Upper lobe of right lung (tissue), 1 donor: ENCODE data around the gene GPC5. TPM values are rescaled to one million over a fixed set of nuclear protein-coding genes. Genes with fewer than 3 reads are reported as not detected.

Experiments
- ATAC-seq: fragments of 200-7000 bp; cut with Tn5 transposase; one replicate; pipeline ENCODE4 v1.9.1; 2020; ENCODE audit warnings: mild to moderate bottlenecking, moderate library complexity
- DNase-seq: peaks from one replicate; pipeline ENCODE4 v3.0.0-alpha.2; 2020
- H3K27ac ChIP-seq: fragments of 200-600 bp; one replicate; pipeline ENCODE4 v1.8.0; 2022
- H3K27me3 ChIP-seq: fragments of 200-600 bp; one replicate; pipeline ENCODE4 v1.8.0; 2022; ENCODE audit warnings: mild to moderate bottlenecking
- H3K36me3 ChIP-seq: fragments of 200-600 bp; one replicate; pipeline ENCODE4 v1.8.0; 2022
- H3K4me1 ChIP-seq: fragments of 200-600 bp; one replicate; pipeline ENCODE4 v1.8.0; 2022
- H3K4me3 ChIP-seq: fragments of 200-600 bp; one replicate; pipeline ENCODE4 v1.8.0; 2022; ENCODE audit warnings: mild to moderate bottlenecking
- H3K9me3 ChIP-seq: fragments of 200-600 bp; one replicate; pipeline ENCODE4 v1.8.0; 2022
- intact Hi-C: fragments of 100-400 bp; cut with DNase I; formaldehyde crosslinking; loops from one replicate; pipeline ENCODE4 v1.11.0; 2022
- total RNA-seq: library from RNA; stranded (reverse); fragmentation: NEBNext Ultra II Directional; extraction: Animal tissue kit (Norgen Biotek cat#: 25700); gene quantifications from one replicate; pipeline ENCODE4 v1.2.1, GENCODE V29; 2021
- TF ChIP-seq, protein P1 (sequence below): fragments of 200-600 bp; IDR thresholded peaks from one replicate; pipeline ENCODE4 v1.8.0; 2022; ENCODE audit warnings: antibody characterized with exemption
- donor health status: DM: no; HTN: yes; CAD: no; lungs with severe emphysema.

GPC5 gene
- total RNA-seq, 1 donor from 2014 or later, result 8.1 TPM

- intact Hi-C loops, result no loop called here
- Histone ChIP-seq H3K36me3 (no peaks in the 10 kb centered on the region), H3K27me3 (no peaks in the 10 kb centered on the region), H3K4me1 (no peaks in the 10 kb centered on the region), H3K9me3 (no peaks in the 10 kb centered on the region), H3K27ac (no peak overlapping the region), H3K4me3 (no peak overlapping the region)
- peak; percentile 88 for ATAC-seq
- TF ChIP-seq, protein P1, sequence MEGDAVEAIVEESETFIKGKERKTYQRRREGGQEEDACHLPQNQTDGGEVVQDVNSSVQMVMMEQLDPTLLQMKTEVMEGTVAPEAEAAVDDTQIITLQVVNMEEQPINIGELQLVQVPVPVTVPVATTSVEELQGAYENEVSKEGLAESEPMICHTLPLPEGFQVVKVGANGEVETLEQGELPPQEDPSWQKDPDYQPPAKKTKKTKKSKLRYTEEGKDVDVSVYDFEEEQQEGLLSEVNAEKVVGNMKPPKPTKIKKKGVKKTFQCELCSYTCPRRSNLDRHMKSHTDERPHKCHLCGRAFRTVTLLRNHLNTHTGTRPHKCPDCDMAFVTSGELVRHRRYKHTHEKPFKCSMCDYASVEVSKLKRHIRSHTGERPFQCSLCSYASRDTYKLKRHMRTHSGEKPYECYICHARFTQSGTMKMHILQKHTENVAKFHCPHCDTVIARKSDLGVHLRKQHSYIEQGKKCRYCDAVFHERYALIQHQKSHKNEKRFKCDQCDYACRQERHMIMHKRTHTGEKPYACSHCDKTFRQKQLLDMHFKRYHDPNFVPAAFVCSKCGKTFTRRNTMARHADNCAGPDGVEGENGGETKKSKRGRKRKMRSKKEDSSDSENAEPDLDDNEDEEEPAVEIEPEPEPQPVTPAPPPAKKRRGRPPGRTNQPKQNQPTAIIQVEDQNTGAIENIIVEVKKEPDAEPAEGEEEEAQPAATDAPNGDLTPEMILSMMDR, result no peak
- no peak for DNase-seq
These were observed 1440.4 kb downstream of the GPC5 start for GRCh38 chr13:92838786-92839185.

- Histone ChIP-seq H3K27me3 (no peaks in the 10 kb centered on the region), H3K4me1 (no peaks in the 10 kb centered on the region), H3K9me3 (no peaks in the 10 kb centered on the region), H3K27ac (no peak overlapping the region), H3K4me3 (no peak overlapping the region), H3K36me3 (no peaks in the 10 kb centered on the region)
- TF ChIP-seq, protein P1, result no peak
- DNase-seq (no peak), ATAC-seq (no peak)
- intact Hi-C loops, result no loop called here
These were observed 1443.7 kb downstream of the GPC5 start for GRCh38 chr13:92842145-92842544.

DNA sequence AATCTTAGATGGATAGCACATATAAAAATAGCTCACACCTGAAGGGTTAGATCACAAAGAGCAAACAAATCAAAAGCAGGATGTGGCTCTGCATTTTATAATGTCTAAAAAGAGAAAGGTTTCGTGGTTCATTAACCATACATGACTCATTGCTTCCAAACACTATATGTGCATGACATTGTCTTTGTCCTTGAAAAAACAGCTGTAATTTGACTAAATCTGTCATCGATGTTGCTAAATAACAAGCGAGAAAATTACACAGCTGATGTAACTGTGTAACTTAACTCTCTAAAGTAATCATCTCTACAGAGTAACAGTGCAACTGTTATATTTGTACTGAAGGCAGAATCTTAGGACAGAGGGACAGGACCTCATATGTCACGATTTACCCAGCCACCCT lies 1445.1 kb downstream of the GPC5 start:
- H3K27me3 ChIP-seq, result no peaks in the 10 kb centered on the region
- TF ChIP-seq, protein P1, result no peak
- no peaks in the 10 kb centered on the region for H3K36me3 ChIP-seq
- no peak overlapping the region for H3K27ac ChIP-seq
- no peaks in the 10 kb centered on the region for H3K4me1 ChIP-seq
- no peak overlapping the region for H3K4me3 ChIP-seq
- DNase-seq (no peak), ATAC-seq (no peak)
- intact Hi-C loops, result no loop called here
- no peaks in the 10 kb centered on the region for H3K9me3 ChIP-seq

DNA sequence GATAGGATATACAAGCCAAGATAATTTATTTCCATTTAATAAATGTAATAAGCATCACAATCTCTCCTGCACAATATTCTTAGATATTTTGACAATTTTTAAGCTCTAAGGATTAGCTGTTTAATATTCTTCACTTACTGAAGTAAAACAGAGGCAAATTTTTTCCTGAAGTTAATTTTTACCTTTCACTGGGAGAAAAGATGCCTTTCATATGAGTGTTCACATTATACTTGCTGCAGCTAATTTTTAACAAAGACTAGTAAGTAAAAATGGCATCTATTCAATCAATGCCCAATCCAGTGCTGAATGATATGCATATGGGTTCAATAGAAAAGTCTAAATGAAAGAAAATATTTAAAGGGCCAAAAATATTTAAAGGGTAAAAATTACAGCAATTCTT lies 1451.0 kb downstream of the GPC5 start:
- Histone ChIP-seq H3K36me3 (no peaks in the 10 kb centered on the region), H3K9me3 (no peaks in the 10 kb centered on the region), H3K27ac (no peak overlapping the region), H3K4me3 (no peak overlapping the region), H3K4me1 (no peaks in the 10 kb centered on the region), H3K27me3 (no peaks in the 10 kb centered on the region)
- intact Hi-C loops, result no loop called here
- TF ChIP-seq, protein P1, result no peak
- ATAC-seq (no peak), DNase-seq (no peak)

- Histone ChIP-seq H3K27ac (no peak overlapping the region), H3K27me3 (no peaks in the 10 kb centered on the region), H3K4me1 (no peaks in the 10 kb centered on the region), H3K4me3 (no peak overlapping the region), H3K9me3 (no peaks in the 10 kb centered on the region), H3K36me3 (no peaks in the 10 kb centered on the region)
- TF ChIP-seq, protein P1, result no peak
- DNase-seq (no peak), ATAC-seq (no peak)
- intact Hi-C loops, result no loop called here
These were observed 1466.3 kb downstream of the GPC5 start for GRCh38 chr13:92864584-92865284.

- TF ChIP-seq, protein P1, result no peak
- DNase-seq (no peak), ATAC-seq (no peak)
- Histone ChIP-seq H3K27ac (no peak overlapping the region), H3K36me3 (no peaks in the 10 kb centered on the region), H3K4me3 (no peak overlapping the region), H3K9me3 (no peaks in the 10 kb centered on the region), H3K27me3 (no peaks in the 10 kb centered on the region), H3K4me1 (no peaks in the 10 kb centered on the region)
- intact Hi-C loops, result no loop called here
These were observed 1474.6 kb downstream of the GPC5 start for GRCh38 chr13:92873029-92873428.
